Stimulated activated CD8-positive, alpha-beta memory T cell treated with anti-CD3 and anti-CD28 coated beads, Interleukin-4, amount 100 ng/mL, for 1 hour (primary cell): Measurements from ENCODE around the gene SNRPB.
A peak's percentile ranks its signal among the peaks of the same experiment; 100 is the strongest.
"Not testable (repeated sequence)": the region's sequence is repeated elsewhere in the genome, so short reads cannot be mapped to it uniquely, and the experiment has no call there.

ENCODE experiments used
- DNase-seq, 2 donors: peaks; one replicate each; pipeline ENCODE4 v3.0.0-alpha.2; 2020; ENCODE audit warnings: low read depth in 2 of 2, low spot score in 1 of 2

SNRPB gene

DNA sequence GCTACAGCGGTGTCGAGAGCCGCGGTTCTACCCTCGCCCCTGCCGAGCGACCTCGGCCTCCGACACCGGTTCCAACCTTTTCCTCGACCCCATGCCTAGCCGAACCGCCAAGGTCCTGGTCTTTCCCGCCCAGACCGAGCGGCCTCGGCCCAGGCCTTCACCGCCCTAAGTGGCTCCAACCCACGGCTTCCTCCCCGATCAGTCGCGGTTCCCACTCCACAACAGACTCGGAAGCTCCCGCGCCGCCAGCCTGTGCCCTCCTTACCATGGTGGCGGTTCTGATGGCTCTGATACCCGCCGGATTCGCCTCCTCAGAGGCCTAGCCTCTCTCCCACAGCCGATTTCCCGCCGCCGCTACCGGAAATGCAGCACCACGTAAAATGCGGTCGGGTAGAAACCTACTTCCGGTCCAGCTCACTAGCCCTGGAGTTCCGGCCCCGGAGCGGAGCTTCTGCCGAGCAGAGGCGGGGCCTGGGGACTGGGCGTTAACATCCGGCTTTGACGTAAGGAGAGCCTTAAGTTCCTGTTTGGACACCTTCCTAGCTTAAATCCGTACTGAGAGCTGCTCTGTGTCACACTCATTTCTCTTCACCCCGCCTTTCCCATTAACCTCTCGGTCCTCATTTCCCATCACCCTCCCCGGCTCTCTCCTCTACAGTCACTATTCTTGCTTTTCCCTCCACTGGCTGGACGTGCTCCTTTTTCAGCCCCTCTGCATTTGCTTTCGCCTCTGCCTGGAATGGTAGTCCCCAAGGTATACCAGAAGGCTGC is at the start of gene SNRPB:
Gene SNRPB, minus strand, starts transcription at position 367 of the 771 bp plus-strand sequence. Its CDS starts 99 bp downstream, at position 268.
- DNase-seq, result peak; percentile 89 to 92

DNA sequence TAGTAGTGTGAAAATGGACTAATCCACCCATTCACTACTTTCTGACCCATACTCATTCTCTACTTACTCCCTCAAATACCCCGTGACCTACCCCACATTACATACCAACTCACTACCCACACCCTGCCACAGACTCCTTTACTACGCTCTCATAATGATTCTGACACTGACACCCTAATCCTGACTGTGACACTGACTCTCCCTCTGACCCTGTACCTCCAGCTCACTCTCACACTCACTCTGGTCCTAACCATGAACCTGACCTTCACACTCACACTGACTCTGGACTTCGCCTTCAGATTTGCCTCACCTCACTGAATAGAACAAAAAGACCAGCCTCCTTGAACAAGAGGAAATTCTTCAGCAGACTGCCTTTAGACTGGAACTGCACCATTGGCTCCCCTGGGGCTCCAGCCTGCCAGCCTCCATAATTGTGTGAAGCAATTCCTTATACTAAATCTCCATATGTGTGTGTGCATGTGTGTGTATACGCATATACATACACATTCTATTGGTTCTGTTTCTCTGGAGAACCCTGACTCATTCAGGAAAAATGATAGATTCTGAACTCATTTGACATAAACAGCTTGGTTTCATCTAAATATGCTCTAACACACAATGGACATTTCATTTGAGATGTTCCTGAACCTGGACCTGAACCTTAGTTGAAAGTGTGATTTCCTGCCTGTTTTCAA is 48.7 kb upstream of the SNRPB start:
- no peak for DNase-seq

DNA sequence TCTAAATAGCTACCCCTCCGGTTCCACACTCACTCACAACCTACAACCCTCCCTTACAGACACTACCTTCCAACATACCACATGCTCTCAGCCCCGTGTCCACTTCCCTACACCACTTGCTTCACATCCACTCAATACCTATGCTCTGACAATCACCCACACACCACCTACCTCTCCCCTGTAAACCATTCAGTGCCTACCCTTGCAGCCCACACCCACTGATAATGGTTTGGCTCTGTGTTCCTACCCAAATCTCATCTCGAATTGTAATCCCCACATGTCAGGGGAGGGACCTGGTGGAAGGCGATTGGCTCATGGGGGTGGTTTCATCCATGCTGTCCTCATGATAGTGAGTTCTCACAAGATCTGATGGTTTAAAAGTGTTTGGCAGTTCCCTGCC is 48.0 kb upstream of the SNRPB start:
- DNase-seq, result no peak

DNA sequence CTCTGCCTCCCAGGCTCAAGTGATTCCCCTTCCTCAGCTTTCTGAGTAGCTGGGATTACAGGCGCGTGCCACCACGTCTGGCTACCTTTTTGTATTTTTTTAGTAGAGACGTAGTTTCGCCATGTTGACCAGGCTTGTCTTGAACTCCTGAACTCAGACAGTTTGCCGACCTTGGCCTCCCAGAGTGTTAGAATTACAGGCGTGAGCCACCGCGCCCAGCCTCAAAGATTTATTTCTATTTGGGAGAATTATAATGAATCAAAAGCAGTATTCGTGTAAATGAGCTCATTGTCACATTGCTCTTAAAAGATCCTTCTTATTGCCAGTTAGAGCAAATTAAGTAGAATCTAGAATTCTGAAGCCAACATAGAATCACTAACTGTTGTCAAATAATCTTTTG is 47.5 kb upstream of the SNRPB start:
- no peak for DNase-seq

DNA sequence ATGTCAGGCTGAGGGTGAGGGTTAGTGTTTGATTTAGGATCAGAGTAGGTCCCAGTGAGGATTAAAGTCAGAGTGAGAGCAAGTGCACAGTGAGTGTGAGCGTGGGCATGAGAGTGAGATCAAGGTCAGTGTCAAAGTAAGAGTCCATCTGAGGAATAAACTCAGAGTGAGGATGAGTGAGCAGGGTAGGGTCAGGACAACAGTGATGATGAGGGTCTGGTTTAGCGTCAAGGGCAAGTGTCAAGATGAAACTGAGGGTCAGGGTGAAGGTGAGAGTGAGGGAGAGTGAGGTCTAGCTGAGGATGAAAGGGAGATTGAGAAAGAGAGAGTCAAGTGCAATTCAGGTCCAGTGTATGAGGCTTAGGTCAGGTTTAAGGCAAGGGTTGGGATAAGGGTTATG is 45.8 kb upstream of the SNRPB start:
- DNase-seq, result no peak

DNA sequence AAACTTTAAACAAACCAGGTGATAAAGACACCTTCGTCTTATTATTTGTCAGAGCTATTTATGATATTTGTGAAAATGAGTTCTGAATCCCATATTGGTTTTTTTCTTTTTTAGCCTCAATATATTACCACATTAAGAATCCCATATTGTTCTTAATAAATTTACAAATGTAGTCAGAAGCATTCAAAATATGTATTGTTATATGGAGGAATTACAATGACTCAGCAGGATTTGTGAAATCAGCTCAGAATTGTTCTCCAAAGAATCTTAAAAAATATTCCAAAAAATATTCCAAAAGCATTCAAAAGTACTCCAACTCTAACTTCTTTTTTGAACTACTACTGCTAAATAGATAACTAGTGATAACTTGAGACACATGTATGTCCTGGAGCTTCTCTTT is 44.6 kb upstream of the SNRPB start:
- DNase-seq, result no peak

DNA sequence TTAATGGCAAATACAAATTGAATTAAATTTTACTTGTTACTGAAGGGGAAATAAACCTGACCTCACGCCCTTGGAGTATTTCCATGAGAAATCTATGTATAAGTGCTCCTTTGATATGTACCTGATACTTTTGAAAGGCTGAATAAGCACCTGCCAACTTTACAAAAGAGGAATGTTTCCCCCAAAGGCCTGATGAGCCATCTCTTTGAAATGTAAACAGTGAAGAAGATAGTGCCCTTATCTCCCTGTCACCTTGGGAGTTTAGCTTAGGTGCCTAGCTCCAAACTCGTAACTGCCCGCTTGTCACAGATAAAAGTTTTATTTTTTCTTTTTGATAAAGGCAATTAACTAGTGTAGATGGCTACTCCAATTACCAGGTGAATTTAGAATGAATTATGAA is 39.2 kb upstream of the SNRPB start:
- no peak for DNase-seq

DNA sequence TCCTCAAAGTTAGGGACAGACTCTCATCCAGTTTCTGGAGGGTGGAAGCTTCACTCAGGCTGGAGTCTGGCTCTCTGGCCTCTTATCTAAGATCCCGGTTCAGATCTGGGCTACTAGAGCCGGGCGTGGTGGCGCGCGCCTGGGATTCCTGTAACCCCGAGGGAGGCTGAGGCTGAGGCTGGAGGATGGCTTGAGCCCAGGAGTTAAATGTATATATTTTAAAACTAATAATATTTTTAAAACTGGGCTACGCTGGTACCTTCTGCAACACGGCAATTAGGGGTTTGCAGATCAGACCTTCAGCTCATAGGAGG is 38.8 kb upstream of the SNRPB start:
- no peak for DNase-seq

DNA sequence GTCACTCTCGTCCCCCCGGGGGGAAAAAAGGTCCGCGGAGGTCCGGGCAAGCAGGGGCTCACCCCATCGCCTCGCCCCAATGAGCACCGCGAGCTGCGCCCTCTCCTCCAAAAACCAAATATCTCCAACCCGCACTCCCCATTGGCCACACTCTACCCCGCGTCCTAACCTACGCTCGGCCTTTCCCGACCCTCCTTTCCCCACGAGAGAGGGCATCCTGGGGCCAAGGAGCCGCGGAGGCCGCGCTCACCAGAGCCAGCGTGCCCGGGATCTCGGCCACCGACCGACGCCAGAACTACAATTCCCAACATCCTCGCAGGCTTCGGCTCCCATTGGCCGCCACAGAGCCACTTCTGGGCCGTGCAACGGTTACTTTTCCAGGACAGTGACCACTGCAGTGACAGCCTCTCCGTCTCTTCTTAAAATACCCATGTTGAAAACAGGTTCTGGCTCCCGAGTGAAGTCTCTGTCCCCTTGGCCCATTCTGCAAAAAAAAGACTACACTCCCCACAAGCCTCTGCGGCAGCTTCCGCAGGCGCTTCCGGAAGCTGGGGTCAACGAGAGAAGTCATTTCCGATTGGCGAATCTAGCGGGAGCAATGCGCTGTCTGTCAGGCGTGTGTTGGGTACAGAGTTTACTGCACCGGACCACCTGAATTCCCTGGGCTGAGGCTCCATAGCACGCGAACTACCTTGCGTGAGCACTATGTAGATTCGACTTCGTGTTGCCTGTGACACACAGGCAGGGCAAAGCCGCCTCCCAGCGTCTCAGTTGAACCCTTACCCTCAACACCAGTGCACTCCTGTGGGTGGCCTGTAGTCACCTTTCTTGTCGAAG is 38.3 kb upstream of the SNRPB start, which contains the start of gene ZNF343:
Gene ZNF343, minus strand, starts transcription at position 285 of the 837 bp plus-strand sequence. CDS start 15,020 bp downstream, outside the sequence.
- peak; percentile 47 to 53 for DNase-seq

DNA sequence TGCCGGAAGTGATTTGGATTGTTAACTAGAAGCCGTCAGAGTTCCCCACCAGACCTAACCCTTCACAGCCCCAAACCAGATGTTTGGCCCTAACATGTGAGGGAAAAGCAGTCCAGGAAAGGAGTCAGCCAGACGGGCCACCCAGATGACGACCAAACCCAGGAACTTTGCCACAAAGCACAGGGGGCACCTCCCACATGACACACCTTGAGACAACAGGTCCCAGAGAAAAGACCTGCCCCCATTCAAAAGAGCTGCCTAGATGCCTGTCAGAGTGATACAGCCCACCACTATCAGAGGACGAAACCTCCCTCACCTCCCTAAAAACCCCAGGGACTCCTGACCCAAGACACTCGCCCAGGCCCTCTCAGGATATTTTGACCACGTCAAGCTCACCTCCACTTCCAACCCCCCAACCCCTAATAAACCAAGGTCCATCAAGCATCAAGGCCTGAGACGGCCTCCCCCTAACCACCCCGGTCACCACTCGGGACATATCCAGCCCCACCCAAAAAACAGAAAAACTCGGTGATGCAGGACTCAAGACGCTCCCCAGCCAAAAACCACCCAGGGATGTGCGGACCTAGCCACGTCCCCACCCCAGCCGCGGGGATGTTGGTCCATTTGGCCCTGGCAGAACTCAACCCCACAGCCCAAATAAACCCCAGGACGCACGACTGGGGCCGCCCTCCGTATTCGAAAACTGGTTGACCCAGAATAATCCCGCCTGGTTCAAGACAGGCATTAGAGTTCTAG is 37.5 kb upstream of the SNRPB start:
- DNase-seq, result no peak

DNA sequence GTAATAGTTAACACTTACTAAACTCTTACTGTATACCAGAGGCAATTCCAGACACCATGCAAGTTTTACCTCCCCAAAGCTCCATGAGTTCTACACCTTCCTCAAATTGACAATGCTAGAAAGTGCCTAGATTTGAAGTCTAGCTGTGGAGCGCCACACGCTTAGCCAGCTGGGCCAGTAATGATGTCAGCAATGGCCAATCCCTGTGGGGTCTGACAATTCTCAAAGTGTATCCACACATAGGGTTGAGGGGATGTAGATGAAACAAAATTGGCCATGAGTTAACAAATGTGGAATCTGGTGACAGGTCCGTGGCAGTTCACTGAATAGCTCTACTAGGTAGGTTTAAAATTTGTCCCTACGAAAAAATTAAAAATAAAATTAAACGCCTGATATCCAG is 36.9 kb upstream of the SNRPB start:
- no peak for DNase-seq

DNA sequence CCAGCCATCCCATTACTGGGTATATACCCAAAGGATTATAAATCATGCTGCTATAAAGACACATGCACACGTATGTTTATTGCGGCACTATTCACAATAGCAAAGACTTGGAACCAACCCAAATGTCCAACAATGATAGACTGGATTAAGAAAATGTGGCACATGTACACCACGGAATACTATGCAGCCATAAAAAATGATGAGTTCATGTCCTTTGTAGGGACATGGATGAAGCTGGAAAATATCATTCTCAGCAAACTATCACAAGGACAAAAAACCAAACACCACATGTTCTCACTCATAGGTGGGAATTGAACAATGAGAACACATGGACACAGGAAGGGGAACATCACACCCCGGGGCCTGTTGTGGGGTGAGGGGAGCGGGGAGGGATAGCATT is 35.8 kb upstream of the SNRPB start:
- not testable (repeated sequence) for DNase-seq

DNA sequence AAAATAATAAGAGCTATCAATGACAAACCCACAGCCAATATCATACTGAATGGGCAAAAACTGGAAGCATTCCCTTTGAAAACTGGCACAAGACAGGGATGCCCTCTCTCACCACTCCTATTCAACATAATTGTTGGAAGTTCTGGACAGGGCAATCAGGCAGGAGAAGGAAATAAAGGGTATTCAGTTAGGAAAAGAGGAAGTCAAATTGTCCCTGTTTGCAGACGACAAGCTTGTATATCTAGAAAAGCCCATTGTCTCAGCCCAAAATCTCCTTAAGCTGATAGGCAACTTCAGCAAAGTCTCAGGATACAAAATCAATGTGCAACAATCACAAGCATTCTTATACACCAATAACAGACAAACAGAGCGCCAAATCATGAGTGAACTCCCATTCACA is 34.2 kb upstream of the SNRPB start:
- not testable (repeated sequence) for DNase-seq

DNA sequence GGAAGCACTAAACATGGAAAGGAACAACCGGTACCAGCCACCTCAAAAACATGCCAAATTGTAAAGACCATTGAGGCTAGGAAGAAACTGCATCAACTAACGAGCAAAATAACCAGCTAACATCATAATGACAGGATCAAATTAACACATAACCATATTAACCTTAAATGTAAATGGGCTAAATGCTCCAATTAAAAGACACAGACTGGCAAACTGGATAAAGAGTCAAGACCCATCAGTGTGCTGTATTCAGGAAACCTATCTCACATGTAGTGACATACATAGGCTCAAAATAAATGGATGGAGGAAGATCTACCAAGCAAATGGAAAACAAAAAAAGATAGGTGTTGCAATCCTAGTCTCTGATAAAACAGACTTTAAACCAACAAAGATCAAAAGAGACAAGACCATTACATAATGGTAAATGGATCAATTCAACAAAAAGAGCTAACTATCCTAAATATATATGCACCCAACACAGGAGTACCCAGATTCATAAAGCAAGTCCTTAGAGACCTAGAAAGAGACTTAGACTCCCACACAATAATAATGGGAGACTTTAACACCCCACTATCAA is 32.3 kb upstream of the SNRPB start:
- DNase-seq, result not testable (repeated sequence)

DNA sequence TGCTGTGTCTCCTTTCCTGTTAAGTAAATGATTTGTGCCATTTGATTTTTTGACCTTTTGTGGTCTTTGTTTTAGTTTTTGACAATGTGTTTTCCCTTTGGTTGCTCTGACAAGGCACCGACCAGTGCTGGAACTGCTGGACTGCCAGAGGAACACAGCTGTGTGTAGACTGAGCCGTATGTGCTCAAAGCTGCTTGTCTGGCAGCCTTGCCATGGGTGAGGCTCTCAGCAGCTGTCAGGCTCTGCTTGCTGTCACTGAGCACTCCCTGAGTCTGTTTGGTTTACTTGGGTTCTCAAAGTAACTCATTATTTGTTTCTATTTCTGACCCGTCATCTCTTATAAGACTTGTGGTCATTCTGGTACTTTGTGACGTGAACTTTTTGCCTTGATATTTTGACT is 15.1 kb upstream of the SNRPB start:
- no peak for DNase-seq

DNA sequence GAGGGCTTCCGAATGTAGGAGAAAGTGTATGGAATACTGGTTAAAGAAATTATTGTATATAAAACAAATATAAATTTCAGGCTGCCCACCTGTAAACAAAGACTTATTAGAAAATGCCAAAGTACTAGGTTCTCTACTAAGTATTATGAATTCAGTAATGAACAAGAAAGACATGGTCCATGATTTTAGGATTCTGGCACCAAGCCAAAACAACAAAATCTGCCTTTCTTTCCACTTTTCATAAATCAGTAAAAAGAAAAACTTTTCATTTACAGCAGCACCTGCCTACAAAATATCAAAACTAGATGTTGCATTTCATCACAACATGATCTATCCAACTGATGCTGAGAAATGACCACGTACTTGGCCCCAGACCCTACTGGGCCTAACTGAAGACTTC is 14.5 kb upstream of the SNRPB start:
- DNase-seq, result no peak

DNA sequence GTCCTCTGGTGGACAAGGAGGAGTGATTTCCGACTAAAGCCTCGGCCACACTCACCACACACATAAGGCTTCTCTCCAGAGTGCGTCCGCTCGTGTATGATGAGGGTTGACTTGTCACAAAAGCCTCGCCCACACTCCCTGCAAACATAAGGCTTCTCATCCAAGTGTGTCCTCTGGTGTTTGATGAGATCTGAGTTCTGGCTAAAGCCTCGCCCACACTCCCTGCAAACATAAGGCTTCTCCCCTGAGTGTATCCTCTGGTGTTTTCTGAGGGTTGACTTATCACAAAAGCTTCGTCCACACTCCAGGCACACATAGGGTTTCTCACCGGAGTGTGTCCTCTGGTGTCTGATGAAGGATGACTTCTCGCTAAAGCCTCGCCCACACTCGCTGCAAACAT is 12.9 kb upstream of the SNRPB start:
- no peak for DNase-seq

DNA sequence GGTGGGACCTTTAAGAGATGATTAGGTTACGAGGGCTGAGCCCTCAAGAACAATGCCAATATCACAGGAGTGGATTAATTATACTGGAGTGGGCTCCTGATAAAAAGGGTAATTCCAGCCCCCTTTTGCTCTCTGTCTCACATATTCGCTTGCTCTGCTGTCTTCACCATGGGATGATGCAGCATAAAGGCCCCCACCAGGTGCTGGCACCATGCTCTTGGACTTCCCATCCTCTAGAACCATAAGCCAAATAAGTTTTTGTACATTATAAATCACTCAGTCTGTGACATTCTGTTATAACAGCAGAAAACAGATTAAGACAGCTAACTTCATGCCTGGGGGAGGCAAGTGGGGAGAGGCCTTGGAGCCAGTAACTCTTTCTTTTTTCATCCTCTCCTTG is 9.8 kb upstream of the SNRPB start:
- no peak for DNase-seq

DNA sequence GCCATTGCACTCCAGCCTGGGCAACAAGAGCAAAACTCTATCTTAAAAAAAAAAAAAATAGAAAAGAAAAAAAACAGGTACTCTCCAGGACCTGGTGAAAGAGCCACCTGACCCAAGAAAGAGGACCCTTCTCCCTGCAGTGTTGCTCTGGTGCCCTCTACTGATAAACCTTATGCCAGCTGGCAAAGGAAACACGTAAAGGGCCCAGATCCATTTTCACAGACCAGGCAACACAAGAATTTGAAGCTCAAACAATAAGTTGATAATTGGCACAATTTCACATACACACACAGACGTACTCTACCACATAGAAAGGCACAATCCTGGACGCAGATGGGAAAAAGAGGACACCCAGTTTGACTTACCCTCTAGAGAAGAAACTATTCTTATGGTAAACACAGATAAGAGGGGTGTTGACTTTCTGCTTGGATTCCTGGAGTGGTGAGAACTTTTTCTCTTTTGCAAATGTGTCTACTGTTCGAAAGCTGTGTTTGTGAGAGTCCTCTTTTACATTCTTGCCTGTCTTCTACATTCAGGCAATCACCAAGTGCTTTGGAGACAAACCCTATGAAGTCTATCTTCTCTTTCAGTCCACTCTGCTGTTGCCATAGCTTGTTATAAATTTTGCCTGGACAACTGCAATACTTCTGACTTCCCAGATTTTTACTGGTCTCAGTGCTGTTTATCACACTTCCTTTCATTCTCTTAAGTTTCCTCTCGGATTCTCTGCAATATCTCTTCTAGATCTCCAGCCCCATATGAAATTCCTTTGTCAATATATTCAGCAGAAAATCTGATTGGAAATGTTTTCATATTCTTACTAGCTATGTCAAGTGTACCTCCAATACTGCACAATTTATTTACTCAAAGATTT is 6.4 kb upstream of the SNRPB start:
- no peak for DNase-seq
